Neural progenitor cell (in vitro differentiated cells): ENCODE data around the gene CDC42.

Experiments
- CTCF ChIP-seq: fragments of 200-600 bp; sonication (generic); IDR thresholded peaks from 2 replicates; pipeline ENCODE4 v1.5.1; 2017; ENCODE audit warnings: antibody characterized with exemption, mild to moderate bottlenecking
- EZH2 ChIP-seq: fragments of 200-600 bp; sonication (generic); IDR thresholded peaks from 2 replicates; pipeline ENCODE4 v1.6.1; 2017; ENCODE audit warnings: antibody characterized with exemption, mild to moderate bottlenecking, moderate library complexity

DNA sequence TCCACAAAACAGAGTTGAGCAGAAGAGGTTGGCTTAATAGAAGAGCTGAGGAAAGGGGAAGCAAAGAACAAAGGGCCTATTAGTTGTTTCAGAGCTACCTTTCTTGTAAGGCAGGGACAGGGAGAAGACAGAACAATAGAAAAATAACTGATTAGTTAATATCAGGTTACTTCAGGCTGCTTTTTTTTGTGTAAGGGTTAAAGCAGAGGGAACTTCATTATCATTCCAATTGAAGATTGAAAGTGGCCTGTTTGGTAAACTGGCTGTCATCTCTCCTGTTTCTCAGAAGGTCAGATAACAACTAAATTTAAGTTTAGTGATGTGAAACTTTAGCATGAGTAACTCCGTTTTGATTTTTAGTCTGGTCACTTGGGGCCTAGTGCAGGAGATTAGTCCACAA lies 22.3 kb downstream of the CDC42 start:
- TF ChIP-seq CTCF = no peak
- TF ChIP-seq EZH2 = no peak
